GM18517 (cell line): Measurements from ENCODE around the gene PDXK.

Source experiments
- ATAC-seq: cut with Tn5 transposase; IDR thresholded peaks from one replicate; pipeline ENCODE4 v1.9.1; 2021; ENCODE audit warnings: mild to moderate bottlenecking, moderate library complexity; ENCODE audit not compliant: unreplicated experiment

Gene PDXK

GRCh38 chr21:43801006-43801783 is 82.3 kb downstream of the PDXK start:
- no peak for ATAC-seq

GRCh38 chr21:43802713-43803313 is 83.9 kb downstream of the PDXK start:
- ATAC-seq: no peak

GRCh38 chr21:43803558-43804300 is 84.8 kb downstream of the PDXK start:
- no peak for ATAC-seq

GRCh38 chr21:43805275-43805800 is 86.4 kb downstream of the PDXK start:
- ATAC-seq: peak; percentile 95

- ATAC-seq: no peak
These were observed 87.2 kb downstream of the PDXK start for GRCh38 chr21:43806017-43806710.

- ATAC-seq: no peak
These were observed 89.4 kb downstream of the PDXK start for GRCh38 chr21:43808367-43808766.

- no peak for ATAC-seq
These were observed 89.9 kb downstream of the PDXK start for GRCh38 chr21:43808832-43809251.

- no peak for ATAC-seq
These were observed 90.4 kb downstream of the PDXK start for GRCh38 chr21:43809346-43809799.

GRCh38 chr21:43809853-43810504 is 91.0 kb downstream of the PDXK start:
- ATAC-seq: no peak

GRCh38 chr21:43810505-43811261 is 91.8 kb downstream of the PDXK start:
- ATAC-seq: no peak

GRCh38 chr21:43811262-43812105 is 92.6 kb downstream of the PDXK start:
- no peak for ATAC-seq
